HG02610 (cell line): ENCODE results near the gene SMAP1.
"Not testable (repeated sequence)": the region's sequence is repeated elsewhere in the genome, so short reads cannot be mapped to it uniquely, and the experiment has no call there.

Experiments
- ATAC-seq: cut with Tn5 transposase; IDR thresholded peaks from one replicate; pipeline ENCODE4 v1.9.1; 2021; ENCODE audit warnings: mild to moderate bottlenecking, moderate library complexity; ENCODE audit not compliant: unreplicated experiment

Gene SMAP1

DNA sequence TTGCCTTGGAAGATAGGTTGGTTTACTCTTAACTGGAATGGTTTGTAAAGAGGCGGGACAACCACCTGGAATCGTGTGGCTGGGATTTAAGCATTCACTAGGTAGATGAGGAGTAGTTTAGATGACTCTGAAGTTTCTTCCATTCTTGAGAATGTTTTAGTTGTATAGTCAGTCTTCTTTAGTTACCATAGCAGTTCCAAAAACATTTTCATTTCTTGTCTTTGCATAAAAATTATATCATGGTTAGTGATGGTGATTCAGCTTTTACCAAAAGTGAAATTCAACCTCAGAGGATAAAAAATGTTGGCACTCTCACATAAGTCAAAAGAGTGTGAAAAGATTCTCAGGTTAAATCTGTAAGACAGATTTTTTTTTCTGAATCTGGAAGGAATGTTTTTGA is 70.3 kb downstream of the SMAP1 start:
- ATAC-seq: no peak

DNA sequence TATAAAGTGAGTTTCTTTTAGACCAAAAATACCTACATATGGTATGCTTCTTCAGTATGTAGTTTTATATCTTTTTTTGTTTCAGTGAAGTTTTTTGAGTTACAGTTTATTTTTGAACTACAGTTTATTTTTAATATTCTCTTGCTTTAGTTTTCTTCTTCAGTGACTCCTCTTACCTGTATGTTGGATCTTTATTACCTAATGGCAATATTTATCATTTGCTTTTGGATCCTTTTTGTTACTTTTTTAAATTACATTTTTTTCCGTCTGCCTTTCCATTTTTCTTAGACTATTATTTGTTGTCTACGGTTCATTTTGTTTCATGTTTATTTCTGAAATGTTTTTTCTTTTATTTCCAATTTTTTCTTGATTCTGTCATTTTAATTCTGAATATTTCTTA is 71.9 kb downstream of the SMAP1 start:
- ATAC-seq: no peak

GRCh38 chr6:70740746-70741145 is 73.1 kb downstream of the SMAP1 start:
- not testable (repeated sequence) for ATAC-seq

DNA sequence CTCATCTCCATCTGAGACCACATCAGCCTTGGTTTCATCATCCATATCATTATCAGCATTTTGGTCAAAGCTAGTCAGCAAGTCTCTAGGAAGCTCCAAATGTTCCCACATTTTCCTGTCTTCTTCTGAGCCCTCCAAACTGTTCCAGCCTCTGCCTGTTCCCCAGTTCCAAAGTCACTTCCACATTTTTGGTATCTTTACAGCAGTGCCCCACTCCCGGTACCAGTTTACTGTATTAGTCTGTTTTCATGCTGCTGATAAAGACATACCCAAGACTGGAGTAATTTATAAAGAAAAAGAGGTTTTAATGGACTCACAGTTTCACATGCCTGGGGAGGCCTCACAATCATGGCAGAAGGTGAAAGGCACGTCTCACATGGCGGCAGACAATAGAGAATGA is 74.8 kb downstream of the SMAP1 start:
- ATAC-seq: not testable (repeated sequence)

- no peak for ATAC-seq
These were observed 86.2 kb downstream of the SMAP1 start for GRCh38 chr6:70753870-70754380.

- no peak for ATAC-seq
These were observed 91.2 kb downstream of the SMAP1 start for GRCh38 chr6:70758883-70759282.

DNA sequence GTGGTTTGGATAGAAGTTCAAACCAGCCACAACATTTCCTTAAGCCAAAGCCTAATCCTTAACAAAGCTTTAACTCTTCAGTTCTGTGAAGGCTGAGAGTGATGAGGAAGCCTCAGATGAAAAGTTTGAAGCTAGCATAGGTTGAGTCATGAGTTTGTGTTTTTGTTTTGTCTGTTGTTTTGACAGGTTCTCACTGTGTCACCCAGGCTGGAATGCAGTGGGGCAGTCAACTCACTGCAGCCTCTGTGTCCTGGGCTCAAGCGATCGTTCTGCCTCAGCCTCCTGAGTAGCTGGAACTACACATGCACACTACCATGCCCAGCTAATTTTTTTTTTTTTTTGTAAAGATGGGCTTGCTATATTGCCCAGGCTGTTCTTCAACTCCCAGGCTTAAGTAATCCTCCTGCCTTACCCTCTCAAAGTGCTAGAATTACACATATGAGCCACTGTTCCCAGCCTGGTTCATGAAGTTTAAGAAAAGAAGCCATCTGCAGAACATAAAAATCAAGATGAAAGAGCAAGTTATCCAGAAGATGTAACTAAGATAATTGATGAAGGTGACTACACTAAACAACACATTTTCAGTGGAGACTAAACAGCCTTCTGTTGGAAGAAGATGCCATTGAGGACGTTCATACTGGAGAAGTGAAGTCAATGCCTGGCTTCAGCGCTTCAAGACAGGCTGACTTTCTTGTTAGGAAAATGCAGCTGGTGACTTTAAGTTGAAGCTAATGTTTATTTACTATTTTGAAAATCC is 96.2 kb downstream of the SMAP1 start:
- ATAC-seq: no peak

DNA sequence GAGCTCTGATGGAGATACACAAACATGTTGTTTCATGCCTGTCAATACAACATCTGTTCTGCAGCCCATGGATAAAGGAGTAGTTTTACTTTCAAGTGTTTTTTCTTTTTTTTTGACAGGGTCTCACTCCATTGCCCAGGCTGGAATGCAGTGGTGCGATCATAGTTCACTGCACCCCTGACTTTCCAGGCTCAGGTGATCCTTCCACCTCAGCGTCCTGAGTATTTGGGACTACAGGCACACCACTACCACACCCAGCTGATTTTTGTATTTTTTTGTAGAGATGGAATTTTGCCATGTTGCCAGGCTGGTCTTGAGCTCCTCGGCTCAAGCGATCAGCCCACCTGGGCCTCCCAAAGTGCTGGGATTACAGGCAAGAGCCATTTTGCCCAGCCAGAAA is 97.0 kb downstream of the SMAP1 start:
- ATAC-seq: no peak

- not testable (repeated sequence) for ATAC-seq
These were observed 103.7 kb downstream of the SMAP1 start for GRCh38 chr6:70771351-70771750.

GRCh38 chr6:70779934-70780333 is 112.3 kb downstream of the SMAP1 start:
- ATAC-seq: no peak

DNA sequence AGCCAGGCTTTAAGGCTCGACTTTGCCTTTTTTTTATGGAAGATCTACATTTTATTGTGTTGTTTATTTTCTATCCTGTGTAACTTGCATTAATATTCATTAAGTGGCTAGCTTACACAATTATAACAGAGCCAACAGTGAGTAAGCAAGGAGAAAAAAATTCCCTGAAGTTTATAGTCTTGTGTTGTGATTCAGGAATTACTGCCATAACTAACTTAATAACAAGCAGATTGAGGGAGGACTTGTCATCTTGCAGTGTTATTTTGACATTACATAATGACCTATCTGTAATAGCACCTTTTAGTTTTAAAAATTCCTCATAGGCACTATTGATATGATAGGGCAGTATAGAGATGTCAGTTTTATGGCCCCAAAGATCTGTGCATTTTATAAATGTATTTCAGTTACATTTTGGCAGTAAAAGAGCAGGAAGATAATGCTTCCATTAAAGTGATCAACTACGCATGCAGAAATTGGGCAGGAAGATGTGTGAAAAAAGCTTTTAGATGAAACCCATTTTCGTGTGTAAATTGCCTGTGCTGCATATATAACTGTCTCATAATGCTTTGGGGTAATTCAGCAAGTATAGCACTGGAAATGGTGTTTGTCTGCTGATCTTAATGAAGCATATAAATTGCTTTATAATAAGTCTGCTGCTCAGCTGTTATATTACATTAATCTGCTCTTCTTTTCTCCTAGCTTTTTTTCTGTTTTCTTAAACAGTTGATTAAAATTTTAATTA is 123.0 kb downstream of the SMAP1 start:
- no peak for ATAC-seq

DNA sequence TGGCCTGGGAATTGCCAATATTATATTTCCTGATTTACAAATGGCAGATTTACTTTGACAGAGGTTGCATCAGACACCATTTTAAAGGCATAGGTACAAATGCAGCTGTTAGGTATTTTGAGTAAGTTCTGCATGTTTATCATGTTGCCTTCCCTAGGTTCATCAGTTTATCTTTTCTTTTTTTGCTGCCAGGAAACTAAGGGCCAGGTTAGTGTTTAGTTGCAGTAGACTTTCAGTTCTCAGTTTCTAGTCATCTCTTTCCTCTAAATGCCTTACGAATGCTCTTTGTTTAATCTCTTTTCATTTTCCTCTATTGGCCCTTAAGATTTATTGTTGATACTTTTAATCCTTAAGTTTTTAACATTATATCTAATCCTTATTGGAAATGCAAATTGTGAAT is 129.9 kb downstream of the SMAP1 start:
- peak; percentile 93 for ATAC-seq

DNA sequence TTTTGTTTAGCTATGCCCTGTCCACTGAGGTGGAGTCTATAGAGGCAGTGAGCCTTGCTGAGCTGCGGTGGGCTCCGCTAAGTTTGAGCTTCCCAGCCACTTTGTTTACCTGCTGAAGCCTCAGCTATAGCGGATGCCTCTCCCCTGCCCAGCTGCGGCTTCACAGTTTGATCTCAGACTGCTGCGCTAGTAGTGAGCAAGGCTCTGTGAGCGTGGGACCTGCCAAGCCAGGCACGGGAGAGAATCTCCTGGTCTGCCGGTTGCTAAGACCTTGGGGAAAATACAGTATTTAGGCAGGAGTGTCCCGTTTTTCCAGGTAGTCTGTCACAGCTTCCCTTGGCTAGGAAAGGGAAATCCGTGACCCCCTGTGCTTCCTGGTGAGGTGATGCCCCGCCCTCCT is 138.4 kb downstream of the SMAP1 start:
- ATAC-seq: no peak

DNA sequence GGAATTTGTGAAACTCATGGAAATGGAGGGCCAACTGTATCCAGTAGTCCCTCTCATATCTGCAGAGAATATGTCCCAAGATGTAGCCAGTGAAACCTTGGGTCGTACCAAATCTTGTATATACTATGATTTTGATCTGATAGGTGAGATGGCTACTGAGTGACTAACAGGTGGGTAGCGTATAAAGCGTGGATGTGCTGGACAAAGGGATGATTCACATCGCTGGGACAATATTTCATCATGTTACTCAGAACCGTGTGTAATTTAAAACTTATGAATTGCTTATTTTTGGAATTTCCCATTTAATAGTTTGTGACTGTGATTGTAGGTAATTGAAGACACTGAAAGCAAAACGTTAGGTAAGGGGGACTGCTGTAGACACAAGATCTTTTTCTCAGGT is 144.1 kb downstream of the SMAP1 start:
- ATAC-seq: no peak

GRCh38 chr6:70813885-70814284 is 146.2 kb downstream of the SMAP1 start:
- ATAC-seq: no peak

DNA sequence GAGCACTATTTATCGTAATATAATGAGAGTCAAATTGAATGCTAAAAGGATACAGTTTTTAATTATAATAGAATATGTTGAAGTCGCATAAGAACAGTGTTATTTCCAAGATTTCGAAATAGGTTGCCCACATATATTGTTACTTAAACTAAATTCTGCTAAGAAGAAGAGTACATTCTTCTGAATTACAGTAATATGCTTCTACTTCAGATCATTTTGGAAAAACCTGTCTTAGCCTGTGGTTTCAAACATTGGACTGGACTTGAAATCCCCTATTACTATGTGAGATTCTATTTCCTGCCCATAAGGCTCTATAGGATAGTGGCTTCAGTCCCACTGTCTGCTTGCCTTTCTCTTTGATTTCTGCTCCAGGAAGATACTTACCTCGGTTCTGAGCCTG is 152.0 kb downstream of the SMAP1 start:
- no peak for ATAC-seq

DNA sequence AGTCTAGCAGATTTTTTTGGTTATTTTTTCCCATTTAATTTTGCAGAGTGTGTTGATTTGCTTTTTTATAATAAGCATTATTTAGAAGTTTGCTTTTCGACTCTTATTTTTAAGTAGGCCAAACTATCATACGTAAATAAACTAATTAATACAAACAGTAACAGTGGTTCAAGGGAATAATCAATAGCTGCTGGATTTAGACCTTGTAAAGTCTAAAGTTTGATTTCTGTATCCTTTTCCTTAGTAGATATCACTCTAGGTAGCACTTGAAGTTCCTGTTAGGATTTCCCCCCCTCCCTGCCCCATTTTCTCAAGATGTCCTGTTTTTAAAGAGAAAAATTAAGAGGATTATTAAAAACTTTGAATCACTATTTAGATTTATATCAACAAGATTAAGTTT is 153.1 kb downstream of the SMAP1 start:
- ATAC-seq: no peak

DNA sequence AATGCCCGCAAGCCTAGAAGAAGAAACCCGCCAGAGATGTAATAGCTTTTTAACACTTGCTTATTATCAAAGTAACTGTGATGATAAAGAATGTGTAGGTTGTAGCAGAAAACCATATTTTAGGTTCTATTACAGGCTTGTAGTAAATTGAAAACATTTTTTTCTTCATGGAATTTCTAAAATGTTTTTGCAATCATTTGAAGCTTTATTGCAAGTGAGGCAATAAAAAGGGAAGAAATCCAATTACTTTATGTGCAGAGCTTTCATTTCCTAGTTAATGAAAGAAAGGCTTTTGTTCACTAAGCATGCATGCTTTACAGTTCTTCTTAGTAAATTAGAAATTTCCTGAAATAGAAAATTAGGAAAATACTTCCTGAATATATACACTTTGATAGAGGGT is 154.1 kb downstream of the SMAP1 start:
- ATAC-seq: no peak

DNA sequence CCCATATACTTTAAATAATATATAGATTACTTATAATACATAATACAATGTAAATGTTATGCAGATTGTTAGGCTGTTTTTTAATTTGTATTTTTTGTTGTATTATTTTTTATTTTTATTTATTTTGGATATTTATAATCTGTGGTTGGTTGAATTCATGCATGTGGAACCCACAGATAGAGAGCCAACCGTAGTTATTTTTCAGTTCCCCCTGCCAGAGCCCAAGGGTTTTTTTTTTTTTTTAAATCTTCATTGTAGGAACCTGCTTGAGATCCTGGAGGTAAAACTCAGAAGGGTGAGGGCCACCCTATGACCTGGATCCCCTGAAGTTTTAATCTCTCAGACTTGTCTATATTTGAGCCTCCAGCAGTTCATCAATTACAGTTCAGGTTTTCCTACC is 156.0 kb downstream of the SMAP1 start:
- peak; percentile 76 for ATAC-seq

GRCh38 chr6:70831427-70831826 is 163.7 kb downstream of the SMAP1 start:
- no peak for ATAC-seq

- no peak for ATAC-seq
These were observed 166.8 kb downstream of the SMAP1 start for GRCh38 chr6:70834520-70834919.

- no peak for ATAC-seq
These were observed 171.2 kb downstream of the SMAP1 start for GRCh38 chr6:70838907-70839285.
